DOHH2 (cell line): Measurements from ENCODE around the gene PYCR2.
"Not testable (repeated sequence)": the region's sequence is repeated elsewhere in the genome, so short reads cannot be mapped to it uniquely, and the experiment has no call there.

ENCODE experiments used
- H3F3A ChIP-seq: fragments of 200-600 bp; sonication (generic), shearing (Covaris generic); 2 replicates; pipeline ENCODE4 v1.6.0; 2016; ENCODE audit warnings: antibody characterized with exemption, mild to moderate bottlenecking; ENCODE audit not compliant: control insufficient read depth, insufficient read depth
- H3K27ac ChIP-seq: fragments of 200-600 bp; sonication (generic); 2 replicates; pipeline ENCODE4 v1.5.1; 2014; ENCODE audit warnings: low read depth, mild to moderate bottlenecking, low read length, moderate library complexity
- H3K27me3 ChIP-seq: fragments of 200-600 bp; sonication (generic); 2 replicates; pipeline ENCODE4 v1.6.1; 2014; ENCODE audit warnings: mild to moderate bottlenecking, low read length, mixed read lengths; ENCODE audit not compliant: control insufficient read depth
- H3K36me3 ChIP-seq: fragments of 200-600 bp; sonication (generic); 2 replicates; pipeline ENCODE4 v1.6.1; 2014; ENCODE audit warnings: mild to moderate bottlenecking, low read length, moderate library complexity, mixed read lengths; ENCODE audit not compliant: control insufficient read depth
- H3K4me1 ChIP-seq: fragments of 200-600 bp; sonication (generic); 2 replicates; pipeline ENCODE4 v1.6.1; 2014; ENCODE audit warnings: mild to moderate bottlenecking, low read length, mixed read lengths; ENCODE audit not compliant: control insufficient read depth
- H3K4me2 ChIP-seq: fragments of 200-600 bp; sonication (generic); 2 replicates; pipeline ENCODE4 v1.6.0; 2014; ENCODE audit warnings: mild to moderate bottlenecking, low read length, moderate library complexity
- H3K4me3 ChIP-seq: fragments of 200-600 bp; sonication (generic); 2 replicates; pipeline ENCODE4 v1.5.1; 2014; ENCODE audit warnings: mild to moderate bottlenecking, low read length, mixed read lengths
- H3K79me2 ChIP-seq: fragments of 200-600 bp; sonication (generic); 2 replicates; pipeline ENCODE4 v1.6.1; 2014; ENCODE audit warnings: mild to moderate bottlenecking, low read length, mixed read lengths; ENCODE audit not compliant: control insufficient read depth
- H3K9me2 ChIP-seq: fragments of 200-600 bp; sonication (generic); replicated peaks from 2 replicates; pipeline ENCODE4 v1.6.1; 2014; ENCODE audit warnings: mild to moderate bottlenecking, low read length, mixed read lengths; ENCODE audit not compliant: control insufficient read depth
- H3K9me3 ChIP-seq: fragments of 200-600 bp; sonication (generic); 2 replicates; pipeline ENCODE4 v1.6.1; 2014; ENCODE audit warnings: antibody characterized with exemption, low read length, mixed read lengths; ENCODE audit not compliant: control insufficient read depth, insufficient read depth
- H4K20me1 ChIP-seq: fragments of 200-600 bp; sonication (generic); 2 replicates; pipeline ENCODE4 v1.6.0; 2014; ENCODE audit warnings: low read depth, mild to moderate bottlenecking, antibody characterized with exemption, low read length, moderate library complexity; ENCODE audit not compliant: control insufficient read depth, insufficient read depth
- CTCF ChIP-seq: fragments of 200-600 bp; sonication (generic); IDR thresholded peaks from one replicate; pipeline ENCODE4 v1.5.1; 2014; ENCODE audit warnings: antibody characterized with exemption, mild to moderate bottlenecking, low read depth, low read length; ENCODE audit not compliant: poor library complexity, severe bottlenecking
- EZH2phosphoT487 ChIP-seq: fragments of 200-600 bp; sonication (generic); IDR thresholded peaks from 2 replicates; pipeline ENCODE4 v1.6.1; 2017; ENCODE audit warnings: borderline replicate concordance, mild to moderate bottlenecking, antibody characterized with exemption, low read length, moderate library complexity, mixed read lengths

PYCR2 gene

GRCh38 chr1:225923692-225924555 is at the start of gene PYCR2:
TSS of gene PYCR2 (minus strand) at chr1:225924250. CDS start at chr1:225924110, 140 bp downstream.
- H3K4me1 ChIP-seq, result peaks cover 22% of the 10 kb centered on the region
- no peaks in the 10 kb centered on the region for H3F3A ChIP-seq
- no peaks in the 10 kb centered on the region for H3K9me2 ChIP-seq
- H3K4me3 ChIP-seq, result peak within 1 kb of the TSS; percentile 99
- peak within 1 kb of the TSS; percentile 80 for H3K27ac ChIP-seq
- peaks cover 42% of the 10 kb centered on the region for H3K36me3 ChIP-seq
- TF ChIP-seq CTCF (no peak), EZH2phosphoT487 (no peak)
- H3K9me3 ChIP-seq, result no peaks in the 10 kb centered on the region
- no peaks in the 10 kb centered on the region for H3K27me3 ChIP-seq
- peak within 1 kb of the TSS; percentile 92 for H3K4me2 ChIP-seq
- no peaks in the 10 kb centered on the region for H4K20me1 ChIP-seq
- peaks cover 29% of the 10 kb centered on the region for H3K79me2 ChIP-seq

DNA sequence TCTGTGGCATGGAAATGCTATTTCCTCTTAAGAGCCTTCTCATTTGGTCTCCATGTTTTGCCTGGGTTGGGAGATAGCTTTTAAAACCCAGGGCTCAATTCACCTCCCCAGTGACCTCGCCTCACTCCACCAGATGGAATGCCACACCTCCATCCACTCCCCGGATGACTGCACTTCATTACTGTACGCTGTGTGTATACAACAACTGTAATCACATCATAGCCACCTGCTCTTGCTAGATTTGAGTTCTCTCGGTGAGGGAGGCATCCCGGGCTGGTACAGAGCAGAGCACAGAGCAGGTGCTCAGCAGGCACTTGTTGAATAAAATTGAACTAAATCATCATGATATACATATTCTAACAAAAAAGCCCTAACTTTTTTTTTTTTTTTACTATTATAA is 49.1 kb upstream of the PYCR2 start:
- Histone ChIP-seq H3K27me3 (no peaks in the 10 kb centered on the region), H3K9me2 (no peaks in the 10 kb centered on the region), H3K4me1 (peaks cover 8% of the 10 kb centered on the region), H3K79me2 (no peaks in the 10 kb centered on the region), H3F3A (peaks cover 2% of the 10 kb centered on the region), H3K27ac (no peak overlapping the region), H3K9me3 (no peaks in the 10 kb centered on the region), H3K36me3 (0 out of 2 replicates have a peak, but pooled peaks cover 2% of the 10 kb centered on the region), H3K4me3 (no peak overlapping the region), H4K20me1 (no peaks in the 10 kb centered on the region), H3K4me2 (no peak overlapping the region)
- no peak for TF ChIP-seq EZH2phosphoT487
- TF ChIP-seq CTCF, result no peak

GRCh38 chr1:225972344-225973152 is 48.5 kb upstream of the PYCR2 start:
- no peak for TF ChIP-seq EZH2phosphoT487
- no peak for TF ChIP-seq CTCF
- no peaks in the 10 kb centered on the region for H3K36me3 ChIP-seq
- H3K9me3 ChIP-seq, result no peaks in the 10 kb centered on the region
- no peaks in the 10 kb centered on the region for H4K20me1 ChIP-seq
- no peak overlapping the region for H3K27ac ChIP-seq
- H3F3A ChIP-seq, result no peaks in the 10 kb centered on the region
- H3K79me2 ChIP-seq, result no peaks in the 10 kb centered on the region
- peaks cover 2% of the 10 kb centered on the region for H3K4me1 ChIP-seq
- H3K4me2 ChIP-seq, result no peak overlapping the region
- no peaks in the 10 kb centered on the region for H3K9me2 ChIP-seq
- H3K4me3 ChIP-seq, result no peak overlapping the region
- no peaks in the 10 kb centered on the region for H3K27me3 ChIP-seq

DNA sequence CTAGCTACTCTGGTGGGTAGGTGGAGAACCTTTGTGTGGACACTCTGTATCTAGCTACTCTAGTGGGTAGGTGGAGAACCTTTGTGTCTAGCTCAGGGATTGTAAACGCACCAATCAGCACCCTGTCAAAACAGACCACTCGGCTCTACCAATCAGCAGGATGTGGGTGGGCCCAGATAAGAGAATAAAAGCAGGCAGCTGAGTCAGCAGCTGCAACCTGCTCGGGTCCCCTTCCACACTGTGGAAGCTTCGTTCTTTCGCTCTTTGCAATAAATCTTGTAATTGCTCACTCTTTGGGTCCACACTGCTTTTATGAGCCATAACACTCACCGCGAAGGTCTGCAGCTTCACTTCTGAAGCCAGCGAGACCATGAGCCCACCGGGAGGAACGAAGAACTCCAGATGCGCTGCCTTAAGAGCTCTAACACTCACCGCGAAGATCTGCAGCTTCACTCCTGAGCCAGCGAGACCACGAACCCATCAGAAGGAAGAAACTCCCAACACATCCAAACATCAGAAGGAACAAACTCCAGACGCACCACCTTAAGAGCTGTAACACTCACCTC is 46.6 kb upstream of the PYCR2 start:
- not testable (repeated sequence) for H4K20me1 ChIP-seq, H3K4me1 ChIP-seq, H3K4me3 ChIP-seq, H3K27ac ChIP-seq, H3K4me2 ChIP-seq, H3F3A ChIP-seq, H3K27me3 ChIP-seq, H3K9me2 ChIP-seq, H3K9me3 ChIP-seq, H3K79me2 ChIP-seq, H3K36me3 ChIP-seq

DNA sequence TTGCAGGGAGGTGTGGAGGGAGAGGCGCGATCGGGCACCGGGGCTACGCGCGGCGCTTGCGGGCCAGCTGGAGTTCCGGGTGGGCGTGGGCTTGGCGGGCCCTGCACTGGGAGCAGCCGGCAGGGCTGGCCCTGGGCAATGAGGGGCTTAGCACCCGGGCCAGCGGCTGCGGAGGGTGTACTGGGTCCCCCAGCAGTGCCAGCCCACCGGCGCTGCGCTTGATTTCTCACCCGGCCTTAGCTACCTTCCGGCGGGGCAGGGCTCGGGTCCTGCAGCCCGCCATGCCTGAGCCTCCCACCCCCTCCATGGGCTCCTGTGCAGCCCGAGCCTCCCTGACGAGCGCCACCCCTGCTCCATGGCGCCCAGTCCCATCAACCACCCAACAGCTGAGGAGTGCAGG is 45.7 kb upstream of the PYCR2 start:
- not testable (repeated sequence) for H3F3A ChIP-seq, H3K27ac ChIP-seq, H3K4me2 ChIP-seq, H3K36me3 ChIP-seq, H3K4me3 ChIP-seq, H3K4me1 ChIP-seq, H3K79me2 ChIP-seq, H3K27me3 ChIP-seq, H3K9me3 ChIP-seq, H4K20me1 ChIP-seq, H3K9me2 ChIP-seq
